HEK293T (cell line): Measurements from ENCODE around the gene ALPG.

Experiments used
- FOXA1 ChIP-seq: fragments of 450-650 bp; IDR thresholded peaks from 2 replicates; pipeline ENCODE4 v1.6.1; 2016; ENCODE audit warnings: mild to moderate bottlenecking
- SP1 ChIP-seq: fragments of 450-650 bp; IDR thresholded peaks from 2 replicates; pipeline ENCODE4 v1.6.1; 2017
- ZNF384 ChIP-seq: fragments of 450-650 bp; IDR thresholded peaks from 2 replicates; pipeline ENCODE4 v1.6.1; 2016

DNA sequence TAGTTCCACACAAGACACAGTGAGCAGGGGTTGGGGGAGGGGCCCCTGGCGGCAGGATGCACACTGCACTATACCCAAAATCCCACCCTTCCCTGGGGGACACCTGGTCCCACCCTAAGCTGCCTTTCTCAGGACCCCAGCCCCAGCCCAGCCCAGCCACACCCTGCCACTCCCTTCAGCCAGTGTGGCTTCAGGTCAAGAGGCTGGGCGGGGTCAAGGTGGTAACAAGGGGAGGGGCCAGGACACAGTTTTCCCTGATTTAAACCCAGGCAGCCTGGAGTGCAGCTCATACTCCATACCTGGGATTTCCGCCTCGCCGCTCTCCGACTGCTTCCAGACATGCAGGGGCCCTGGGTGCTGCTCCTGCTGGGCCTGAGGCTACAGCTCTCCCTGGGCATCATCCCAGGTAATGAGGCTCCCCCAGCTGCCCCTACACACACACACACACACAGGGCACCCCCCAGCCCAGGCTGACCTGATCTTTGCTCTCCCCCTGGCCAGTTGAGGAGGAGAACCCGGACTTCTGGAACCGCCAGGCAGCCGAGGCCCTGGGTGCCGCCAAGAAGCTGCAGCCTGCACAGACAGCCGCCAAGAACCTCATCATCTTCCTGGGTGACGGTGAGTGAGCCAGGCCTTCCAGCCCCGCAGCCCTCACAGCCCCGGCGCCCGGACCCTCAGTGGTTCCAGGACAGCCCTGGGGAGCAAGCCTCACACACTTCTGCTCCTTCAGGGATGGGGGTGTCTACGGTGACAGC, at the start of gene ALPG:
- TF ChIP-seq ZNF384 = no peak
- TF ChIP-seq SP1 = no peak
- TF ChIP-seq FOXA1 = no peak
